Measurements from ENCODE around the gene SBF2. TPM values are rescaled to one million over a fixed set of nuclear protein-coding genes. Genes with fewer than 3 reads are reported as not detected.

The SBF2 gene
- total RNA-seq, 1 experiment from 2014 or later: 30.2 TPM

DNA sequence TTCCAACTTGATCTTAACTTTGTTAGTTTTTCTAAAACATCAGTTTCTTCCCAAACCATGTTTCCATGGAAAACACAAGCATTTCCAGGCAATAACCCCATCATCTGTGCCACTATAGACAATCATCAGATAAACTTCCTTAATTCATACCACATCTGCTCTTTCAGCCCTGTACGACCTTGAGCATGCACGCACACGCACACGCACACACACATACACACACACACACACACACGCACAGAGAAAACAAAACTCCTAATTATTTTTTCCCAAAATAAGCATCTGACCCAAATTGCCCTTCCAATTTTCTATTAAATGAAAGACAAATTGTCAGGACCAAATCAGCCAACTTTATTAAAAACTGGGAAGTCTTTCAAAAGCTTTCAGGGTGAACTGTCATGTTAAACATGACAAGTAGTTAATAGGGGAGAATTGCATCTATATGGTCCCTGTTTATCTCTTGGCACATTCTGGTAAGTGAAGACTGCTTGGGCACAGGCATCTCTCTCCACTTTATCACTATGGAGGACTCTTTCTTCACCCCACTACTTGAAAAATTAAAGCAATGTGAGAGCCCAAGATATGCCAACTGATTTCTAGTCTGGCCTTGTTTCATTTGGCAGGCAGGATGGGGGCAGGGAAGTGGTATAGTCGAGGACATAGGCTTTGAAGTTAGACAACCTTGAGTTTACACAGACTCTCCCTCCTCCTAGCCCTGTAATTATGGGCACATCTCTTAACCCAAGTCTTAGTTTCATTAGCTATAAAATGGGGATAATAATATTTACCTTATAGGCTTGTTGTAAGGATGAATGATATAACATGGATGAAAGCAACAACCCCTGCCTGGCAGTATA, 25.9 kb upstream of the SBF2 start:
- Histone ChIP-seq H3K27ac (ENCODE audit: insufficient read length, low read depth, low read length) (no peak overlapping the region), H3K23me2 (ENCODE audit: insufficient read length, low read depth, low read length, poor library complexity, severe bottlenecking) (no peaks in the 10 kb centered on the region), H2BK5ac (ENCODE audit: insufficient read length, low read length) (no peak overlapping the region), H4K20me1 (ENCODE audit: control insufficient read depth, insufficient read depth, insufficient read length) (no peaks in the 10 kb centered on the region), H3K4me2 (ENCODE audit: insufficient read depth, insufficient read length, low read length) (no peak overlapping the region), H2BK20ac (ENCODE audit: low read depth, low read length, poor library complexity, severe bottlenecking) (no peak overlapping the region), H3K23ac (ENCODE audit: insufficient read length, low read depth, low read length) (no peak overlapping the region), H4K91ac (ENCODE audit: insufficient read length, low read depth, low read length) (no peak overlapping the region), H3K56ac (ENCODE audit: insufficient read length, low read depth, low read length) (no peak overlapping the region), H3K9me3 (ENCODE audit: control insufficient read depth, low read depth, low read length) (no peaks in the 10 kb centered on the region), H3K79me2 (ENCODE audit: insufficient read depth, low read length) (no peaks in the 10 kb centered on the region), H2AFZ (ENCODE audit: low read length) (no peak overlapping the region), H3K9ac (ENCODE audit: extremely low read depth, insufficient read length, low read length) (no peak overlapping the region), H3K4me1 (ENCODE audit: insufficient read depth, low read length) (peaks cover 14% of the 10 kb centered on the region), H4K5ac (ENCODE audit: insufficient read length, low read depth, low read length) (no peak overlapping the region), H2BK15ac (ENCODE audit: low read depth, low read length) (no peak overlapping the region), H3K18ac (ENCODE audit: insufficient read length, low read depth, low read length) (no peak overlapping the region), H4K8ac (replicated peaks; ENCODE audit: insufficient read length, low read depth, low read length) (no peak overlapping the region), H3K14ac (ENCODE audit: insufficient read depth, low read length) (no peak overlapping the region), H3K27me3 (ENCODE audit: insufficient read depth, low read length) (no peaks in the 10 kb centered on the region), H3K79me1 (ENCODE audit: insufficient read depth, low read depth, low read length, poor library complexity, severe bottlenecking) (no peaks in the 10 kb centered on the region), H3K4ac (ENCODE audit: low read depth, low read length) (no peak overlapping the region), H2AK5ac (ENCODE audit: insufficient read length, low read length) (no peak overlapping the region), H2BK120ac (ENCODE audit: low read depth, low read length, poor library complexity, severe bottlenecking) (no peak overlapping the region), H3T11ph (ENCODE audit: low read length) (no peak overlapping the region), H2BK12ac (ENCODE audit: insufficient read length, low read depth, low read length) (no peak overlapping the region)
- no peak for DNase-seq
- Mint-ChIP-seq H3K4me1 (peaks cover 52 to 56% of the 10 kb centered on the region in 2 experiments), H3K36me3 (ENCODE audit: insufficient read depth in 1 of 3, low read depth in 3 of 3) (no peaks in the 10 kb centered on the region), H3K9me3 (no peaks in the 10 kb centered on the region; a peak in 1 of 5 replicates), H3K4me3 (no peak overlapping the region), H3K27me3 (ENCODE audit: low read depth) (no peaks in the 10 kb centered on the region), H3K27ac (no peak overlapping the region)
- 100% methylated on average over 1 of the region's 6 CpGs for WGBS (ENCODE audit: extremely low coverage, insufficient read length, low lambda C conversion rate)
- TF ChIP-seq, protein P1, sequence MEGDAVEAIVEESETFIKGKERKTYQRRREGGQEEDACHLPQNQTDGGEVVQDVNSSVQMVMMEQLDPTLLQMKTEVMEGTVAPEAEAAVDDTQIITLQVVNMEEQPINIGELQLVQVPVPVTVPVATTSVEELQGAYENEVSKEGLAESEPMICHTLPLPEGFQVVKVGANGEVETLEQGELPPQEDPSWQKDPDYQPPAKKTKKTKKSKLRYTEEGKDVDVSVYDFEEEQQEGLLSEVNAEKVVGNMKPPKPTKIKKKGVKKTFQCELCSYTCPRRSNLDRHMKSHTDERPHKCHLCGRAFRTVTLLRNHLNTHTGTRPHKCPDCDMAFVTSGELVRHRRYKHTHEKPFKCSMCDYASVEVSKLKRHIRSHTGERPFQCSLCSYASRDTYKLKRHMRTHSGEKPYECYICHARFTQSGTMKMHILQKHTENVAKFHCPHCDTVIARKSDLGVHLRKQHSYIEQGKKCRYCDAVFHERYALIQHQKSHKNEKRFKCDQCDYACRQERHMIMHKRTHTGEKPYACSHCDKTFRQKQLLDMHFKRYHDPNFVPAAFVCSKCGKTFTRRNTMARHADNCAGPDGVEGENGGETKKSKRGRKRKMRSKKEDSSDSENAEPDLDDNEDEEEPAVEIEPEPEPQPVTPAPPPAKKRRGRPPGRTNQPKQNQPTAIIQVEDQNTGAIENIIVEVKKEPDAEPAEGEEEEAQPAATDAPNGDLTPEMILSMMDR (conservative IDR thresholded peaks at IDR 0.05): no peak

Measured in H9 (cell line).